ENCODE data around the gene TRPV4.
"Not testable (repeated sequence)": the region's sequence is repeated elsewhere in the genome, so short reads cannot be mapped to it uniquely, and the experiment has no call there.

Gene TRPV4

DNA sequence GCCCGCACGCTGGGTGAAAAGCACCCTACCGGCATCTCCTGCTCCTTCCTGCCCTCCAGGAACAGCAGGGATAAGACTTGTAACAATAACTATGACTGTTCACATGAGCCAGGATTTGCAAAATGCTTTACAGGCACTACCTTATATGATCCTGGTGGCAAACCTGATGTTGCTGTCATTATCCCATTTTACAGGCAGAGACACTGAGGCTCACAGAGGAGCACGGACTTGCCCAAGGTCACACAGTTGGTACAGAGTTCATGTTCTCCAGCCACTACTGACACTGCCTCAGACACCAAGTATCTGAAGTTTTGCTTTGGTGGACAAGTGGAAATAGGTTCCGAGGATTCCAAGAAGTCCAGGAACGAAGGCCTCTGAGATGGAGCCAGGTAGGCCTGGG, 24.5 kb upstream of the TRPV4 start:
- Histone ChIP-seq H3K4me3 (ENCODE audit: low read depth in 1 of 2, low read length in 2 of 2) (no peak overlapping the region), H3K9me3 (ENCODE audit: control insufficient read depth in 1 of 2, low read length in 2 of 2) (no peaks in the 10 kb centered on the region), H3K36me3 (ENCODE audit: control insufficient read depth in 1 of 2, insufficient read depth in 2 of 2, low read length in 2 of 2) (peaks cover 40 to 55% of the 10 kb centered on the region in 2 donors), H3K27me3 (ENCODE audit: low read depth, low read length) (no peaks in the 10 kb centered on the region), H3K4me1 (ENCODE audit: control insufficient read depth in 1 of 2, insufficient read depth in 2 of 2, low read length in 2 of 2) (no peaks in the 10 kb centered on the region), H3K27ac (ENCODE audit: low read length) (no peak overlapping the region)

DNA sequence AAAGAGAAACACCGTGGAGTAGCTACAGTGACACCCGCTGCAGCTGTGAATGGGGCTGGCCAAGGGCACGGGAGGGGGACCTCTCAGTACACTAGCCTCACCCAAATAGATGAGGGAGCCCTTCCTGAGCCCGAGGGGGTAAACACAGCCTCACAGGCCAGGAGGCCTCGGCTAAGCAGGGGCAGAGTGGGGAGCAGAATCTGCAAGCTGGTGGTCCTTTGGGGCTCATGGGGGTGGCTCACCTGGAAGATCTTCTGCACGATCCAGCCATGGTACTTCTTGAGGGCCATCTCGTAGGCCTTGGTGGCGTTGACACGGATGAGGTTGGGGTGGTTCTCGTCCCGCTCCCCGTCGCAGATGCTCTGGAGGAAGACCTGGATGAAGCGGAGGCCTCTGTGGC, 22.2 kb upstream of the TRPV4 start:
- no peak overlapping the region for H3K27ac ChIP-seq (ENCODE audit: low read length)
- peaks cover 38 to 54% of the 10 kb centered on the region in 2 donors for H3K36me3 ChIP-seq (ENCODE audit: control insufficient read depth in 1 of 2, insufficient read depth in 2 of 2, low read length in 2 of 2)
- no peaks in the 10 kb centered on the region for H3K4me1 ChIP-seq (ENCODE audit: control insufficient read depth in 1 of 2, insufficient read depth in 2 of 2, low read length in 2 of 2)
- no peaks in the 10 kb centered on the region for H3K9me3 ChIP-seq (ENCODE audit: control insufficient read depth in 1 of 2, low read length in 2 of 2)
- no peak overlapping the region for H3K4me3 ChIP-seq (ENCODE audit: low read depth in 1 of 2, low read length in 2 of 2)
- no peaks in the 10 kb centered on the region for H3K27me3 ChIP-seq (ENCODE audit: low read depth, low read length)

DNA sequence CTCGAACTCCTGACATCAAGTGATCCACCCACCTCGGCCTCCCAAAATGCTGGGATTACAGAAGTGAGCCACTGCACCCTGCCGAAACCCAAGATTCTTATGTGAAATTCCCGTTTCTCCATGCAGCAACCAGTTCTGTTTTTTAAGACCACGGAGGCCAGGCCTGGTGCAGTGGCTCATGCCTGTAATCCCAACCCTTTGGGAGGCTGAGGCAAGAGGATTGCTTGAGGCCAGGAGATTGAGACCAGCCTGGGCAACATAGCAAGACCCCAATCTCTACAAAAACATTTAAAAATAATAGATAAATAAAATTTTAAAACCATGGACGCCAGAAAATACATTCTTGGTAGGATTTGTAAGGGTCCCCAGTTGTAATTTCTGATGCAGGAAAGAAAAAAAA, 17.3 kb upstream of the TRPV4 start:
- not testable (repeated sequence) for H3K27me3 ChIP-seq (ENCODE audit: low read depth, low read length); H3K4me1 ChIP-seq (ENCODE audit: control insufficient read depth in 1 of 2, insufficient read depth in 2 of 2, low read length in 2 of 2); H3K4me3 ChIP-seq (ENCODE audit: low read depth in 1 of 2, low read length in 2 of 2); H3K9me3 ChIP-seq (ENCODE audit: control insufficient read depth in 1 of 2, low read length in 2 of 2); H3K27ac ChIP-seq (ENCODE audit: low read length)
- H3K36me3 ChIP-seq (ENCODE audit: control insufficient read depth in 1 of 2, insufficient read depth in 2 of 2, low read length in 2 of 2): peaks cover 18 to 24% of the 10 kb centered on the region in 2 donors

DNA sequence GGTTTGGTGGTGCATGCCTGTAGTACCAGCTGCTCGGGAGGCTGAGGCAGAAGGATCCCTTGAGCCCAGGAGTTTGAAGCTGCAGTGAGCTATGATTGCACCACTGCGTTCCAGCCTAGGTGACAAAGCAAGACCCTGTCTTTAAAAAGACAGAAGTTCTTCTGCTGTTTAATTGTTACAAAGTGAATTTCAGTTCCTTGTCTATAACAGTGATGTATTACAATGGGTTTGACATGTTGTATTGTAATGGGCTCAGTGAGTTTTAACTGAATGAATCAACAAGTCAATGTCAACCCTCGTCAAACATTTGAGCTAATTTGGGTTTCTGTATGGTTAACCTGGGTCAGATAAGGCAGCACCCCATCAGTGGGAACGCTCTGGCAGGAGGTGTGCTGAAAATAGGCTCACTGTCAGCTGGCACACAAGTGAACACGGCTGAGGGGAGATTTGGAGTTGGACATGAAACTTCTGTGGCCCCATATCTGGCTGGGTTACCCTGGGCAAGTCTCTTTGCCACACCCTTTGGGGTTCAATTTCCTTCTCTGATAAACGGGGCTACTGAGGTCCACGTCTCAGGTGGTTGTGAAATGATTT, 14.0 kb upstream of the TRPV4 start:
- Histone ChIP-seq H3K27me3 (ENCODE audit: low read depth, low read length) (no peaks in the 10 kb centered on the region), H3K27ac (ENCODE audit: low read length) (no peak overlapping the region), H3K4me3 (ENCODE audit: low read depth in 1 of 2, low read length in 2 of 2) (no peak overlapping the region), H3K9me3 (ENCODE audit: control insufficient read depth in 1 of 2, low read length in 2 of 2) (no peaks in the 10 kb centered on the region), H3K4me1 (ENCODE audit: control insufficient read depth in 1 of 2, insufficient read depth in 2 of 2, low read length in 2 of 2) (peaks cover 0 to 4% of the 10 kb centered on the region in 2 donors), H3K36me3 (ENCODE audit: control insufficient read depth in 1 of 2, insufficient read depth in 2 of 2, low read length in 2 of 2) (peaks cover 0 to 6% of the 10 kb centered on the region in 2 donors)

DNA sequence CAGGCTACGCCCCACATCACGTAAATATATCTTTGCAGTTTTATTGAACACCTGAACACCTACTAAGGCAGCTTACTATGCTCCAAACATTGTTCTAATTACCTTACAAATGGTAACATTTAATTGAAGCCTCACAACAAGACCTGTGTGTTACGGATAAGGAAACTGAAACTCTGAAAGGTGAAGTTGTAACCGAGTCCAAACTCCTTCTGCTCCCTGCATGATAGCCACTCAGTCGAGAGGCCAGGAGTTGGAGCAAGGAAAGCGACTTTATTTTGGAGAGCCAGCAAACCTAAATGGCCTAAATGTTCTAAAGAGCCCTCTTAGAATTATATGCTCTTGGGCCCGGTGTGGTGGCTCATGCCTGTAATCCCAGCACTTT, 12.6 kb upstream of the TRPV4 start:
- Histone ChIP-seq H3K27me3 (ENCODE audit: low read depth, low read length) (no peaks in the 10 kb centered on the region), H3K4me1 (ENCODE audit: control insufficient read depth in 1 of 2, insufficient read depth in 2 of 2, low read length in 2 of 2) (peaks cover 0 to 4% of the 10 kb centered on the region in 2 donors), H3K4me3 (ENCODE audit: low read depth in 1 of 2, low read length in 2 of 2) (peak overlapping the region; percentile 27 to 57), H3K9me3 (ENCODE audit: control insufficient read depth in 1 of 2, low read length in 2 of 2) (no peaks in the 10 kb centered on the region), H3K27ac (ENCODE audit: low read length) (no peak overlapping the region), H3K36me3 (ENCODE audit: control insufficient read depth in 1 of 2, insufficient read depth in 2 of 2, low read length in 2 of 2) (peaks cover 0 to under 1% of the 10 kb centered on the region in 2 donors)

DNA sequence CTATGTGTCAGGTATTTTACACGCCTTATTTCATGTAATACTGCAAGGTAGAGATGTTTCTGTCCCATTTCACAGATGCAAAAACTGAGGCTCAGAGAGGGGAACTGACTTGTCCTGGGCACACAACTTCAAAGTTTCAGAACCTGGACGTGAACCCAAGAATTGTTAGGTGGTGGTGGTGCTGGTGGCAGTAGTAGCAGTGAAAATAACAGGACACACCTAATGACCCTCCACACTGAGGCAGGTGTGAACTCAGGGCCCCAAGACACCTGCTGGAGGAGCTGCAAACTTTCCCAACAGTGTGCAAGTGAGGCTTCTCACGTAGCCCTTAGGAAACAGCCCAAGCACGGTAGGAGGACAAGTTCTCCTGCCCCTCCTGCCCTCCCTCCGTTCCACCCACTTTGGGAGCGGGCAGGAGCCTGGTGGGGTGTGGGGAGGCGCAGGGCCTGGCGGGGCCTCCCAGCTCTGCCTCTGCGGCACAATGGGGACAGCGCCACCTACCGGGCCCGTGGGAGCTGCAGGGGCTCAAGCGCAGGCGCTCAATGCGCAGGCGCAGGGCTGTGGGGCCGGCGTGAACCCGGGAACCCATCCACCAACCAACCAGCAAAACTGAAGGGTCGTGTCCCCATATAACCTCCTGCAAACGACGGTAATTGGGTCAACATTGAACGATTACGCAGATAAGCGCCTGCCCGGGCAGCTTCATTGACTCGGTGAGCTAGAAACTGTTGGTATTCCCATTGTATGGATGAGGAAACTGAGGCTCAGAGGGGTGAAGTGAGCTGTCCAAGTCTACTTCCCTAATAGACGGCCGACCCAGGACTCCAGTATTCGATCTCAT, 12.0 kb upstream of the TRPV4 start:
- Histone ChIP-seq H3K9me3 (ENCODE audit: control insufficient read depth in 1 of 2, low read length in 2 of 2) (no peaks in the 10 kb centered on the region), H3K27me3 (ENCODE audit: low read depth, low read length) (no peaks in the 10 kb centered on the region), H3K36me3 (ENCODE audit: control insufficient read depth in 1 of 2, insufficient read depth in 2 of 2, low read length in 2 of 2) (no peaks in the 10 kb centered on the region), H3K27ac (ENCODE audit: low read length) (no peak overlapping the region), H3K4me1 (ENCODE audit: control insufficient read depth in 1 of 2, insufficient read depth in 2 of 2, low read length in 2 of 2) (peaks cover 0 to 4% of the 10 kb centered on the region in 2 donors), H3K4me3 (ENCODE audit: low read depth in 1 of 2, low read length in 2 of 2) (peak overlapping the region; percentile 27 to 57)

DNA sequence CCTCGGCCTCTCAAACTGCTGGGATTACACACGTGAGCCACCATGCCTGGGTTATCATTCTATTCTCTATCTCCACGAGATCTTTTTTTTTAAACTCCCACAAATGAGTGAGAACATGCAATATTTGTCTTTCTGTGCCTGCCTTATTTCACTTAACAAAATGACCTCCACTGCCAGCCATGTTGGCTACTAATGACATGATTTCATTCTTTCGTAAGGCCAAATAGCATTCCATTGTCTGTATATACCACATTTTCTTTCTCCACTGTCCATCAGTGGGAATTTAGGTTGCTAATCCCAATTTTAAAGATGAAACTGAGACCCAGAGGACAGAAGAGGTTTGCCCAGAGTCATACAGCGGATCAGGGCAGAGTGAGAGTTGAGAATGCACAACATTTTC, 10.9 kb upstream of the TRPV4 start:
- no peak overlapping the region for H3K27ac ChIP-seq (ENCODE audit: low read length)
- H3K27me3 ChIP-seq (ENCODE audit: low read depth, low read length): no peaks in the 10 kb centered on the region
- no peaks in the 10 kb centered on the region for H3K9me3 ChIP-seq (ENCODE audit: control insufficient read depth in 1 of 2, low read length in 2 of 2)
- peaks cover 0 to 4% of the 10 kb centered on the region in 2 donors for H3K4me1 ChIP-seq (ENCODE audit: control insufficient read depth in 1 of 2, insufficient read depth in 2 of 2, low read length in 2 of 2)
- no peaks in the 10 kb centered on the region for H3K36me3 ChIP-seq (ENCODE audit: control insufficient read depth in 1 of 2, insufficient read depth in 2 of 2, low read length in 2 of 2)
- H3K4me3 ChIP-seq (ENCODE audit: low read depth in 1 of 2, low read length in 2 of 2): no peak overlapping the region

DNA sequence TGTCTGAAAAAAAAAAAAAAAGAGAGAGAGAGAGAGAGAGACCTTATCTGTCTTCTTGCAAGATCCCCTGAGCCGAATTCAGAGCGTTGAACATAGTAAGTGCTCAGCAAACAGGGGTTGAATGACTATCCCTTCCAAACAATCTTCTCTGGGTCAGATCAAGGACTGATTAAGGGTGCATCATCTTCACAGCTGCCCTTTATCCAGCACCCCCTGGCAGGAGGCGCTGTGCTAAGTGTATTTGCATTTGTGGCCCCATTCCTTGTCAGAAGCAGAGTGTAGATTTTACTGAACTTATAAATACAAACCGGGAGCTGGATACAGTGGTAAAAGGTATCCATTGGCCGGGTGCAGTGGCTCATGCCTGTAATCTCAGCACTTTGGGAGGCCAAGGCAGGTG, 8.8 kb upstream of the TRPV4 start:
- Histone ChIP-seq H3K27ac (ENCODE audit: low read length) (no peak overlapping the region), H3K4me3 (ENCODE audit: low read depth in 1 of 2, low read length in 2 of 2) (no peak overlapping the region), H3K4me1 (ENCODE audit: control insufficient read depth in 1 of 2, insufficient read depth in 2 of 2, low read length in 2 of 2) (peaks cover 0 to 4% of the 10 kb centered on the region in 2 donors), H3K9me3 (ENCODE audit: control insufficient read depth in 1 of 2, low read length in 2 of 2) (no peaks in the 10 kb centered on the region), H3K36me3 (ENCODE audit: control insufficient read depth in 1 of 2, insufficient read depth in 2 of 2, low read length in 2 of 2) (no peaks in the 10 kb centered on the region), H3K27me3 (ENCODE audit: low read depth, low read length) (no peaks in the 10 kb centered on the region)

DNA sequence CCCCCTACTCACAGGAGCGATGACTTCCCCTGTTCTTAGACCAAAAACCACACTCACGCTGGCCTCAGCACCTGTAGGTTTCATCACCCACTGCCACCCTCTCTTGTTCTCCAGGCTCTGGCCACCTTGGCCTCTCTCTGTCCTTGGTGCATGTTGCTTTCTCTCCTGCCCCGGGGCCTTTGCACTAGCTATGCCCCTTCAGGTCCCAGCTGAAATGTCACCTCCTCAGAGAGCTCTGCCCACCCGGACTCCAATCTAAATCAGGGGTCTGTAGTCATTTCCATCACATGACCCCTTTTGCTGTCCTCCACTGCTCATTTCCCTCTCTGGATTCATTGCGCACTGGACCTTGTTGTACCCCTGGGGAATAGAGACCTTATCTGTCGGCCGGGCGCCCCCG, 8.2 kb upstream of the TRPV4 start:
- no peak overlapping the region for H3K4me3 ChIP-seq (ENCODE audit: low read depth in 1 of 2, low read length in 2 of 2)
- H3K27ac ChIP-seq (ENCODE audit: low read length): no peak overlapping the region
- H3K36me3 ChIP-seq (ENCODE audit: control insufficient read depth in 1 of 2, insufficient read depth in 2 of 2, low read length in 2 of 2): no peaks in the 10 kb centered on the region
- no peaks in the 10 kb centered on the region for H3K27me3 ChIP-seq (ENCODE audit: low read depth, low read length)
- peaks cover 0 to 4% of the 10 kb centered on the region in 2 donors for H3K4me1 ChIP-seq (ENCODE audit: control insufficient read depth in 1 of 2, insufficient read depth in 2 of 2, low read length in 2 of 2)
- no peaks in the 10 kb centered on the region for H3K9me3 ChIP-seq (ENCODE audit: control insufficient read depth in 1 of 2, low read length in 2 of 2)

DNA sequence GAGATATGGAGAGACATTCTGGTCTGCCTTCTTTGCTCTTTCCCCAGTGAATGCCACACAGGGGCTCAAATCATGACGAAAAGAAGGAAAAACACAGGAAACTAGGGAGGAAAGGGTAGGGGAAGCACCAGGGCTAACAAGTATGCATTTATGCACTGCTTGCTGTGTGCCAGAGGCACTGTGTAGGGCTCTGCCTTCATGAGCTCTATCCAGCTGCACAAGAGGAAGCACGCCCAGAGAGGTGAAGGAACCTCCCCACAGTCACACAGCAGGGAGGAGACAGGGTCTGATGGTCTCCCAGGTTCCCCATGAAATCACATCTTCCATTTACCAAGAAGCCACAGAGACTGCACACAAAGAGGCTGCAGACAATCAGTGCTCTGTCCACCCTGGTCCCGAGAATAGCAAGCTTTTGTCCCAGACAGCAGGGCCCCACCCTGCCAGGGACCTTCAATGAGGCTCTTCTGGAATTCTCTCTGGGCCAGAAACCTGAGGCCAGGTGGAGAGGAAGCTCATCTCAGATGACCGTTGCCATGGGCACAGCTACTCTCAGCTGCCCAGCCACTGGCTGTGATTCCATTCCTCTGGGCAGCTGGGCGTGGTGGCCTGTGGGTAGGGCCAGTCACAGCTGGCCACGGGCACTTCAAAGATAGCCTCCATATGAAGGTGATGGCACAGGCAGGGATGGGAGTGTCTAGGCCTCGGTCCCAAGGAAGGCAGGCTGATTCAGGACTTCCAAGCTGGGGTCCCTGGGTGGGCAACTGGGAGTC, 7.3 kb upstream of the TRPV4 start:
- Histone ChIP-seq H3K27ac (ENCODE audit: low read length) (no peak overlapping the region), H3K27me3 (ENCODE audit: low read depth, low read length) (no peaks in the 10 kb centered on the region), H3K4me3 (ENCODE audit: low read depth in 1 of 2, low read length in 2 of 2) (no peak overlapping the region), H3K9me3 (ENCODE audit: control insufficient read depth in 1 of 2, low read length in 2 of 2) (no peaks in the 10 kb centered on the region), H3K36me3 (ENCODE audit: control insufficient read depth in 1 of 2, insufficient read depth in 2 of 2, low read length in 2 of 2) (no peaks in the 10 kb centered on the region), H3K4me1 (ENCODE audit: control insufficient read depth in 1 of 2, insufficient read depth in 2 of 2, low read length in 2 of 2) (peaks cover 0 to 4% of the 10 kb centered on the region in 2 donors)

DNA sequence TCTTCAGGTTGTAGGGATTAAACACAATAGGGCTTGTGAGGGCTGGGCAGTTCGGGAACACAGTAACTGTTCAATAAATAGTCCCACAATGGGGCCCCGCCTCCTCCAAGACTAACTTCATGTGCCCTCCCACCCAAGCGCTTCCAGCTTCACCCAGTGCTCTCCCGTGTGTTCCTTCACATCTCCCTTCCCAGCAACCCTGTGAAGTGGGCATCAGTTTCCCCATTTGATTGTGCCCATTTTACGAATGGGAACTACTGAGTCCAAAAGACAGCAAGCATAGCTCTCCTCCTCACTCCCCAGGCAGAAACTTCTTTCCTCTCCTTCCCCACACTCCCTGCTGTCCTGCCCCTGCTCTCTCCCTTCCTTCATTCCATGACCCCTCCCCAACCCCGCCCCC, 6.2 kb upstream of the TRPV4 start:
- Histone ChIP-seq H3K4me3 (ENCODE audit: low read depth in 1 of 2, low read length in 2 of 2) (no peak overlapping the region), H3K27ac (ENCODE audit: low read length) (no peak overlapping the region), H3K9me3 (ENCODE audit: control insufficient read depth in 1 of 2, low read length in 2 of 2) (no peaks in the 10 kb centered on the region), H3K36me3 (ENCODE audit: control insufficient read depth in 1 of 2, insufficient read depth in 2 of 2, low read length in 2 of 2) (no peaks in the 10 kb centered on the region), H3K4me1 (ENCODE audit: control insufficient read depth in 1 of 2, insufficient read depth in 2 of 2, low read length in 2 of 2) (no peaks in the 10 kb centered on the region), H3K27me3 (ENCODE audit: low read depth, low read length) (no peaks in the 10 kb centered on the region)
